Testis (tissue), 3 donors: ENCODE results near the gene ZNF786. TPM values are rescaled to one million over a fixed set of nuclear protein-coding genes. Genes with fewer than 3 reads are reported as not detected.

Experiments
- DNase-seq: peaks from one replicate; pipeline ENCODE4 v3.0.0-alpha.2; 2019
- H3K27ac ChIP-seq, 2 donors: fragments of 200-600 bp; sonication (generic); one replicate each; pipeline ENCODE4 v1.5.1; 2019
- H3K27me3 ChIP-seq: fragments of 200-600 bp; sonication (generic); one replicate; pipeline ENCODE4 v1.5.1; 2019
- H3K36me3 ChIP-seq: fragments of 200-600 bp; sonication (generic); one replicate; pipeline ENCODE4 v1.5.1; 2017; ENCODE audit warnings: low read depth; ENCODE audit errors: missing control alignments
- H3K4me1 ChIP-seq: fragments of 200-600 bp; sonication (generic); one replicate; pipeline ENCODE4 v1.5.1; 2019
- H3K4me3 ChIP-seq, 2 donors: fragments of 200-600 bp; sonication (generic); one replicate each; pipeline ENCODE4 v1.5.1; 2017 to 2019
- H3K9me3 ChIP-seq: fragments of 200-600 bp; sonication (generic); one replicate; pipeline ENCODE4 v1.5.1; 2017
- POLR2A ChIP-seq: fragments of 450-650 bp; IDR thresholded peaks from one replicate; pipeline ENCODE4 v1.6.1; 2017; ENCODE audit warnings: antibody characterized with exemption, mild to moderate bottlenecking, moderate library complexity
- WGBS, 2 donors: methylation state at CpG; one replicate each; pipeline ENCODE4 v1.1.5; 2018; 5-methylcytosine and 5-hydroxymethylcytosine counted together
- intact Hi-C: fragments of 100-400 bp; cut with DNase I; formaldehyde crosslinking; loops from one replicate; pipeline ENCODE4 v1.15.1; 2023; ENCODE audit warnings: low total_unique reads
- polyA plus RNA-seq: library from polyadenylated mRNA; stranded (reverse); fragments of 350-450 nt; fragmentation: Illumina TruSeq; extraction: RNeasy Lipid Tissue Mini Kit (QIAGEN cat#74804); gene quantifications from one replicate; pipeline ENCODE4 v1.2.3, GENCODE V29; 2014; ENCODE audit warnings: low read depth, low replicate concordance; ENCODE audit not compliant: insufficient read depth
- total RNA-seq, 2 donors: library from RNA; depleted of rRNA; stranded (reverse); fragments of >200 nt; gene quantifications; one replicate each; pipeline ENCODE4 v1.2.3, GENCODE V29; 2016
- TF ChIP-seq, protein P1 (sequence below), 3 experiments: fragments of 450-650 bp in 2 of 3; fragments of 200-600 bp in 1 of 3; sonication (generic) in 1 of 3; IDR thresholded peaks; one replicate each; pipeline ENCODE4 v1.5.1; 2016 to 2019; ENCODE audit warnings: antibody characterized with exemption in 3 of 3, mild to moderate bottlenecking in 2 of 3, moderate library complexity in 1 of 3

Gene ZNF786
- total and polyA plus RNA-seq, 3 donors from 2014 or later: 2.6 to 8.8 (median 8.3) TPM

GRCh38 chr7:149074116-149074885 is 16.2 kb downstream of the ZNF786 start:
- WGBS, 2 donors: 75 to 83% methylated on average over 3 of the region's 3 CpGs
- no peaks in the 10 kb centered on the region for H3K36me3 ChIP-seq
- DNase-seq: no peak
- no peaks in the 10 kb centered on the region for H3K9me3 ChIP-seq
- H3K4me3 ChIP-seq: no peak overlapping the region
- no peaks in the 10 kb centered on the region for H3K27me3 ChIP-seq
- H3K27ac ChIP-seq: no peak overlapping the region
- intact Hi-C loops: no loop called here
- TF ChIP-seq, protein P1, sequence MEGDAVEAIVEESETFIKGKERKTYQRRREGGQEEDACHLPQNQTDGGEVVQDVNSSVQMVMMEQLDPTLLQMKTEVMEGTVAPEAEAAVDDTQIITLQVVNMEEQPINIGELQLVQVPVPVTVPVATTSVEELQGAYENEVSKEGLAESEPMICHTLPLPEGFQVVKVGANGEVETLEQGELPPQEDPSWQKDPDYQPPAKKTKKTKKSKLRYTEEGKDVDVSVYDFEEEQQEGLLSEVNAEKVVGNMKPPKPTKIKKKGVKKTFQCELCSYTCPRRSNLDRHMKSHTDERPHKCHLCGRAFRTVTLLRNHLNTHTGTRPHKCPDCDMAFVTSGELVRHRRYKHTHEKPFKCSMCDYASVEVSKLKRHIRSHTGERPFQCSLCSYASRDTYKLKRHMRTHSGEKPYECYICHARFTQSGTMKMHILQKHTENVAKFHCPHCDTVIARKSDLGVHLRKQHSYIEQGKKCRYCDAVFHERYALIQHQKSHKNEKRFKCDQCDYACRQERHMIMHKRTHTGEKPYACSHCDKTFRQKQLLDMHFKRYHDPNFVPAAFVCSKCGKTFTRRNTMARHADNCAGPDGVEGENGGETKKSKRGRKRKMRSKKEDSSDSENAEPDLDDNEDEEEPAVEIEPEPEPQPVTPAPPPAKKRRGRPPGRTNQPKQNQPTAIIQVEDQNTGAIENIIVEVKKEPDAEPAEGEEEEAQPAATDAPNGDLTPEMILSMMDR (IDR thresholded peaks at IDR 0.05): no peak
- no peak for TF ChIP-seq POLR2A
- no peaks in the 10 kb centered on the region for H3K4me1 ChIP-seq

DNA sequence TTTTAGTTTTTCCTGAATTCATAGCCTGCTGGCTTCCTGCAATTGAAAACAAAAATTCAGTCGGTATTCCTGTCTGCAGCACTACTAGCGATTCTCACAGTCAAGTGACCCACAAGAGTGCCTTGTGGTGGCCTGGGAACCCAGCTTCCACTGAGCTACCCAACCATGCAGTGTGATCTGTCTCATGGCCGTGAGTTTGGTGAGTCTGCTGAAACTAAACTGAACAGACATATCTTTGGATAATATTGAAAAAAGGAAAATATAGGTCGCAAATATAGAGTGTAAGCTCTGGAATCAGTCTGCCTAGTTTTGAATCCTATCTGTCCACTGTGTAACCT is 18.1 kb downstream of the ZNF786 start:
- no peak for DNase-seq
- Histone ChIP-seq H3K36me3 (no peaks in the 10 kb centered on the region), H3K27ac (no peak overlapping the region), H3K9me3 (no peaks in the 10 kb centered on the region), H3K27me3 (no peaks in the 10 kb centered on the region), H3K4me1 (no peaks in the 10 kb centered on the region), H3K4me3 (peak overlapping the region in 1 of 2 donors; percentile 62)
- intact Hi-C loops: no loop called here
- TF ChIP-seq, protein P1 (IDR thresholded peaks at IDR 0.05): no peak
- no peak for TF ChIP-seq POLR2A
- 51 to 79% methylated on average over 4 of the region's 4 CpGs for WGBS, 2 donors

DNA sequence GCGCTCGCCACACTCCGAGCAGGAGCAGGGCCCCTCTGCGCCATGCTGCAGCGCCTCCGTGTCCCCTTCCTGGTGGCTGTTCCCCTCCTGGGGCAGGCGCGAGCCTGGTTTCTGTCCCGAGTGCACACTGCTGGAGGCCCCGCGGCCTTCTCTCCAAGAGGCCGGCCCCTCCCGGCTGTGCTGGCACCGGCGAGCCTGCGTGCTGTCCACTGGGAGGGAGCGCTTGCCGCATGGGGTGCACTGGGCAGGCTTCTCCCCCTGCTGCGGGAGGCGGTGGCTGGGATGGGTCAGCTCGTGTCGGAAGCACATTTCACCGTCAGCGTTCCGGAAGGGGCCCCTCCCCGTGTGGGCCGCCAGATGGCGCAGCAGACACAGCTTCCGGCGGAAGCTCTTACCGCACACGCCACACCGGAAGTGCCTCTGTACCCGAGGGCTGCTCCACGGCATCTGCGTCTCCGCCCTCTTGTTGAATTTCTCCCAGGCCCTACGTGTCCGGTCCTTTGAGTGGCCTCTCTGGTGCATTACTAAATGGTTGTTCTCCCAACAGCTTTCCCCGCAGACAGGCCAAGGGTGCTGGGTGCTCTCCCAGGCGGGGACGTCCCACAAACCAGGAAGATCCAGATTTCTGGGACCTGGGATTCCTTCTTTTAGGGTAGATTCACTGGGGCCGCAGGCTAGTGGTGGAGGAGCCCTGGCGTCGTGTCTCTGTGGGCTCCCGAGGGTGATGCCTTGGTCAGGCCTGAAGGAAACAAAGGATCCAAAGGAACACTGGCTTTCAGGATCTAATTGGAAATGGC is 18.7 kb downstream of the ZNF786 start:
- no peak overlapping the region for H3K27ac ChIP-seq
- WGBS, 2 donors: 62 to 64% methylated on average over 11 to 45 of the region's 46 CpGs
- no peaks in the 10 kb centered on the region for H3K4me1 ChIP-seq
- H3K36me3 ChIP-seq: no peaks in the 10 kb centered on the region
- peak; percentile 76 for DNase-seq
- TF ChIP-seq, protein P1 (IDR thresholded peaks at IDR 0.05): peak in 2 of 3 experiments; percentile 16 to 41
- no peak for TF ChIP-seq POLR2A
- intact Hi-C loops: no loop called here
- H3K4me3 ChIP-seq: peak overlapping the region; percentile 54 to 62
- no peaks in the 10 kb centered on the region for H3K27me3 ChIP-seq
- H3K9me3 ChIP-seq: no peaks in the 10 kb centered on the region

- Histone ChIP-seq H3K9me3 (no peaks in the 10 kb centered on the region), H3K36me3 (no peaks in the 10 kb centered on the region), H3K4me1 (peaks cover 1% of the 10 kb centered on the region), H3K4me3 (peak overlapping the region; percentile 54 to 62), H3K27me3 (no peaks in the 10 kb centered on the region), H3K27ac (no peak overlapping the region)
- TF ChIP-seq, protein P1 (IDR thresholded peaks at IDR 0.05): no peak
- no peak for TF ChIP-seq POLR2A
- WGBS, 2 donors: 72% methylated on average over 13 to 27 of the region's 29 CpGs
- no peak for DNase-seq
- intact Hi-C loops: no loop called here
Observed at GRCh38 chr7:149071182-149071635, 19.3 kb downstream of the ZNF786 start.
